ENCODE data around the gene UNC45B.
"Not testable (repeated sequence)": the region's sequence is repeated elsewhere in the genome, so short reads cannot be mapped to it uniquely, and the experiment has no call there.

The UNC45B gene

GRCh38 chr17:35170968-35171771 is 23.6 kb downstream of the UNC45B start:
- DNase-seq = no peak

GRCh38 chr17:35171834-35172233 is 24.2 kb downstream of the UNC45B start:
- no peak for DNase-seq

GRCh38 chr17:35172321-35172720 is 24.7 kb downstream of the UNC45B start:
- not testable (repeated sequence) for DNase-seq

- DNase-seq = no peak
Observed at GRCh38 chr17:35174835-35175334, 27.3 kb downstream of the UNC45B start.

GRCh38 chr17:35175638-35176415 is 28.2 kb downstream of the UNC45B start:
- DNase-seq = no peak

GRCh38 chr17:35176897-35177296 is 29.3 kb downstream of the UNC45B start:
- DNase-seq = no peak

GRCh38 chr17:35179379-35179778 is 31.8 kb downstream of the UNC45B start:
- not testable (repeated sequence) for DNase-seq

GRCh38 chr17:35183332-35183731 is 35.7 kb downstream of the UNC45B start:
- DNase-seq = no peak

GRCh38 chr17:35184274-35184673 is 36.7 kb downstream of the UNC45B start:
- no peak for DNase-seq

GRCh38 chr17:35185849-35186248 is 38.2 kb downstream of the UNC45B start:
- no peak for DNase-seq

GRCh38 chr17:35187481-35187880 is 39.9 kb downstream of the UNC45B start:
- no peak for DNase-seq

- DNase-seq = no peak
Observed at GRCh38 chr17:35188111-35188510, 40.5 kb downstream of the UNC45B start.

- DNase-seq = no peak
Observed at GRCh38 chr17:35189291-35189690, 41.7 kb downstream of the UNC45B start.

GRCh38 chr17:35191001-35191695 is 43.5 kb downstream of the UNC45B start:
- no peak for DNase-seq

GRCh38 chr17:35192708-35193107 is 45.1 kb downstream of the UNC45B start:
- DNase-seq = no peak

- DNase-seq = not testable (repeated sequence)
Observed at GRCh38 chr17:35194001-35194400, 46.4 kb downstream of the UNC45B start, which contains the start of gene SLC35G3. Gene SLC35G3 (minus strand): TSS chr17:35194393. CDS start chr17:35194307, 86 bp downstream.

GRCh38 chr17:35195062-35195461 is 47.4 kb downstream of the UNC45B start:
- not testable (repeated sequence) for DNase-seq

- DNase-seq = not testable (repeated sequence)
Observed at GRCh38 chr17:35202582-35202981, 55.0 kb downstream of the UNC45B start.

- DNase-seq = no peak
Observed at GRCh38 chr17:35210741-35211140, 63.1 kb downstream of the UNC45B start.

- no peak for DNase-seq
Observed at GRCh38 chr17:35212668-35213067, 65.1 kb downstream of the UNC45B start.

- DNase-seq = no peak
Observed at GRCh38 chr17:35213412-35213940, 65.9 kb downstream of the UNC45B start.

GRCh38 chr17:35214192-35214591 is 66.6 kb downstream of the UNC45B start:
- DNase-seq = no peak

Data from C1 segment of cervical spinal cord (tissue), 14 donors.